Left lobe of liver (tissue), 2 donors: Measurements from ENCODE around the gene WRNIP1. TPM values are rescaled to one million over a fixed set of nuclear protein-coding genes. Genes with fewer than 3 reads are reported as not detected.

Experiments
- ATAC-seq: fragments of 200-7000 bp; cut with Tn5 transposase; one replicate; pipeline ENCODE4 v1.9.1; 2020; ENCODE audit warnings: mild to moderate bottlenecking, moderate library complexity
- DNase-seq: peaks from one replicate; pipeline ENCODE4 v3.0.0-alpha.2; 2020; ENCODE audit warnings: low spot score
- total RNA-seq: library from RNA; stranded (reverse); gene quantifications from one replicate; pipeline ENCODE4 v1.2.1, GENCODE V29; 2021
- donor health status: DM: no; HTN: no; CAD: no; lungs with moderate emphysema.
- donor health status: DM: no; HTN: yes; CAD: no.

The WRNIP1 gene
- total RNA-seq, 1 donor from 2014 or later, result 16.5 TPM

- ATAC-seq (no peak), DNase-seq (no peak)
Measured at GRCh38 chr6:2740581-2740980, 24.6 kb upstream of the WRNIP1 start.

GRCh38 chr6:2741756-2742155, 23.4 kb upstream of the WRNIP1 start:
- DNase-seq (no peak), ATAC-seq (no peak)

- DNase-seq (peak; percentile 63), ATAC-seq (peak; percentile 89)
Measured at GRCh38 chr6:2743280-2744208, 21.6 kb upstream of the WRNIP1 start.

GRCh38 chr6:2744209-2744771, 20.9 kb upstream of the WRNIP1 start:
- peak; percentile 57 for DNase-seq

GRCh38 chr6:2744778-2745177, 20.4 kb upstream of the WRNIP1 start:
- DNase-seq (no peak), ATAC-seq (no peak)

More at GRCh38 chr6:2744209-2744771, 20.9 kb upstream of the WRNIP1 start:
- peak; percentile 69 for ATAC-seq

GRCh38 chr6:2745246-2745645, 19.9 kb upstream of the WRNIP1 start:
- ATAC-seq (no peak), DNase-seq (no peak)

- DNase-seq, result no peak
- no peak for ATAC-seq
Measured at GRCh38 chr6:2746557-2747061, 18.6 kb upstream of the WRNIP1 start.

GRCh38 chr6:2748183-2748582, 17.0 kb upstream of the WRNIP1 start:
- ATAC-seq (no peak), DNase-seq (no peak)

- no peak for DNase-seq
- ATAC-seq, result peak; percentile 89
Measured at GRCh38 chr6:2749969-2750600, 15.1 kb upstream of the WRNIP1 start.

GRCh38 chr6:2750832-2751231, 14.4 kb upstream of the WRNIP1 start, which contains the start of gene MYLK4:
MYLK4 (minus strand) TSS chr6:2750922; CDS start chr6:2749294, 1,628 bp downstream.
- DNase-seq, result no peak
- ATAC-seq, result no peak

GRCh38 chr6:2751871-2752270, 13.3 kb upstream of the WRNIP1 start:
- DNase-seq, result no peak
- ATAC-seq, result no peak

GRCh38 chr6:2752477-2753109, 12.6 kb upstream of the WRNIP1 start:
- ATAC-seq, result no peak
- DNase-seq, result no peak

- DNase-seq (no peak), ATAC-seq (no peak)
Measured at GRCh38 chr6:2753110-2753489, 12.1 kb upstream of the WRNIP1 start.

- DNase-seq (no peak), ATAC-seq (no peak)
Measured at GRCh38 chr6:2753743-2754142, 11.4 kb upstream of the WRNIP1 start.

- no peak for ATAC-seq
- DNase-seq, result no peak
Measured at GRCh38 chr6:2754393-2754792, 10.8 kb upstream of the WRNIP1 start.

GRCh38 chr6:2754911-2755310, 10.3 kb upstream of the WRNIP1 start:
- ATAC-seq (no peak), DNase-seq (no peak)

GRCh38 chr6:2755456-2755855, 9.7 kb upstream of the WRNIP1 start:
- no peak for DNase-seq
- no peak for ATAC-seq

GRCh38 chr6:2756241-2756640, 9.0 kb upstream of the WRNIP1 start:
- no peak for DNase-seq
- no peak for ATAC-seq

- ATAC-seq, result no peak
Measured at GRCh38 chr6:2756687-2757224, 8.4 kb upstream of the WRNIP1 start.

GRCh38 chr6:2758980-2759379, 6.2 kb upstream of the WRNIP1 start:
- ATAC-seq (no peak), DNase-seq (no peak)

More at GRCh38 chr6:2756687-2757224, 8.4 kb upstream of the WRNIP1 start:
- DNase-seq, result no peak
